Measurements from ENCODE around the gene CNIH3.

The CNIH3 gene

GRCh38 chr1:224782281-224783000, 166.3 kb downstream of the CNIH3 start:
- H3K4me2 ChIP-seq (ENCODE audit: insufficient read depth, low read length) = peak overlapping the region; percentile 37; the same call in 1 of the 2 replicates

GRCh38 chr1:224783006-224783651, 167.0 kb downstream of the CNIH3 start:
- no peaks in the 10 kb centered on the region for H3K79me2 ChIP-seq (ENCODE audit: insufficient read depth, low read length)
- peak overlapping the region; percentile 37 for H3K4me2 ChIP-seq (ENCODE audit: insufficient read depth, low read length)
- H3K27ac ChIP-seq (ENCODE audit: low read length) = peak overlapping the region; percentile 92
- peak overlapping the region in 1 of 2 experiments; percentile 12; a peak in 1 of 4 replicates for H3K4me3 ChIP-seq (ENCODE audit: low read depth in 1 of 2, low read length in 2 of 2)
- H3K4me1 ChIP-seq (ENCODE audit: insufficient read depth, low read length) = peaks cover 61% of the 10 kb centered on the region
- no peaks in the 10 kb centered on the region for H4K20me1 ChIP-seq (ENCODE audit: insufficient read depth, low read length)
- TF ChIP-seq CTCF (IDR thresholded peaks at IDR 0.05; ENCODE audit: borderline replicate concordance, extremely low read depth, low read length, poor library complexity, severe bottlenecking) (no peak), EZH2 (IDR thresholded peaks at IDR 0.05; ENCODE audit: borderline replicate concordance, low read depth, low read length, severe bottlenecking) (no peak)
- H3K36me3 ChIP-seq (ENCODE audit: insufficient read depth, low read length) = no peaks in the 10 kb centered on the region
- H3K27me3 ChIP-seq (ENCODE audit: insufficient read depth, low read length, poor library complexity) = no peaks in the 10 kb centered on the region
- ATAC-seq (ENCODE audit: insufficient read depth, low read depth) = peak; percentile 70
- H2AFZ ChIP-seq (ENCODE audit: low read depth, low read length) = peak overlapping the region; percentile 40; the same call in 1 of the 2 replicates
- peak overlapping the region; percentile 41; the same call in 1 of the 2 replicates for H3K9ac ChIP-seq (ENCODE audit: low read depth, low read length)
- H3K9me3 ChIP-seq (ENCODE audit: insufficient read depth, low read length, severe bottlenecking) = peaks cover 13% of the 10 kb centered on the region
- peak; percentile 67 for DNase-seq

More at GRCh38 chr1:224782281-224783000, 166.3 kb downstream of the CNIH3 start:
- Histone ChIP-seq H3K27me3 (ENCODE audit: insufficient read depth, low read length, poor library complexity) (no peaks in the 10 kb centered on the region), H3K9ac (ENCODE audit: low read depth, low read length) (peak overlapping the region; percentile 41; the same call in 1 of the 2 replicates), H3K36me3 (ENCODE audit: insufficient read depth, low read length) (no peaks in the 10 kb centered on the region), H3K9me3 (ENCODE audit: insufficient read depth, low read length, severe bottlenecking) (peaks cover 6% of the 10 kb centered on the region), H3K4me1 (ENCODE audit: insufficient read depth, low read length) (peaks cover 61% of the 10 kb centered on the region), H3K4me3 (ENCODE audit: low read depth in 1 of 2, low read length in 2 of 2) (peak overlapping the region in 1 of 2 experiments; percentile 5; a peak in 1 of 4 replicates), H4K20me1 (ENCODE audit: insufficient read depth, low read length) (no peaks in the 10 kb centered on the region), H2AFZ (ENCODE audit: low read depth, low read length) (peak overlapping the region; percentile 52), H3K27ac (ENCODE audit: low read length) (peak overlapping the region; percentile 92), H3K79me2 (ENCODE audit: insufficient read depth, low read length) (no peaks in the 10 kb centered on the region)
- TF ChIP-seq EZH2 (IDR thresholded peaks at IDR 0.05; ENCODE audit: borderline replicate concordance, low read depth, low read length, severe bottlenecking) = no peak
- TF ChIP-seq CTCF (IDR thresholded peaks at IDR 0.05; ENCODE audit: borderline replicate concordance, extremely low read depth, low read length, poor library complexity, severe bottlenecking) = no peak
- DNase-seq (no peak), ATAC-seq (ENCODE audit: insufficient read depth, low read depth) (peak; percentile 19)

DNA sequence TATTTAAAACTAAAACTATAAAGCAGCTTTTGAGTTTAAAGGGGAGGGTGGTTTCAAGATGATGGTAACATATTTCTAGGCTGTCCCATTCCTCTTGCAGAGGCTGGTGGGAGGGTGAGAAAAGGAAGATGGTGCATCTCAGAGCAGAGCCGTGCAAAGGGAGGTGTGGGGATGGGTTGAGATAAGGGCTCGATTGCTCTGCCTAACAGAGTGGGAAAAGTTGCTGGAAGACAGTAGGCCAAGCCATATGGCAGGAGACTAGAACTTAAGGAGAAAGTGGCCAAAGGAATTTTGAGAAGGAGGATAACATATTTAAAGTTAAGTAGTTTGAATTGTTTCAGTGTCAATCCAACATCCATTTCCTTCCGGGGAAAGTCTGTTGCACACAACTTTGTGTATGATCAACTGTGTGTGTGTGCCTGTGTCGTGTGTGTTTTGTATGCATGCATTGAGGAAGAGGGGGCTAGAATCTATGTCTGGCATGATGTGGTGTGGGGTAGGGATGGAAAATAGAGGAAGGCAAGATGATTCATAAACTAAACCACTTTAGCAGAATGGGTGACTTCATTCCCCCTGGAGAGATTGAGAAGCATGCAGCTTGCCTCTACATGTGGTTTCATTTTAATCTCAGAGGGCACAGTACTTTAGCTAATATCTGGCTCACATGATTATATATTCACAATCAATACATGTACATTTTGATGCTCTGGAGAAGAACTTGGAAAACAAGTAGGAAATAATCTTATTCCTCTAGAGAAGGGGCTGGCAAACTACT, 168.3 kb downstream of the CNIH3 start:
- no peaks in the 10 kb centered on the region for H3K79me2 ChIP-seq (ENCODE audit: insufficient read depth, low read length)
- peak overlapping the region; percentile 41; the same call in 1 of the 2 replicates for H3K9ac ChIP-seq (ENCODE audit: low read depth, low read length)
- H3K4me2 ChIP-seq (ENCODE audit: insufficient read depth, low read length) = no peak overlapping the region
- peak overlapping the region in 1 of 2 experiments; percentile 10; a peak in 1 of 4 replicates for H3K4me3 ChIP-seq (ENCODE audit: low read depth in 1 of 2, low read length in 2 of 2)
- H3K9me3 ChIP-seq (ENCODE audit: insufficient read depth, low read length, severe bottlenecking) = peaks cover 18% of the 10 kb centered on the region
- peaks cover 61% of the 10 kb centered on the region for H3K4me1 ChIP-seq (ENCODE audit: insufficient read depth, low read length)
- peak; percentile 43 for ATAC-seq (ENCODE audit: insufficient read depth, low read depth)
- no peaks in the 10 kb centered on the region for H3K36me3 ChIP-seq (ENCODE audit: insufficient read depth, low read length)
- H3K27ac ChIP-seq (ENCODE audit: low read length) = peak overlapping the region; percentile 92
- H2AFZ ChIP-seq (ENCODE audit: low read depth, low read length) = peak overlapping the region; percentile 40
- no peaks in the 10 kb centered on the region for H4K20me1 ChIP-seq (ENCODE audit: insufficient read depth, low read length)
- no peaks in the 10 kb centered on the region for H3K27me3 ChIP-seq (ENCODE audit: insufficient read depth, low read length, poor library complexity)
- peak; percentile 23 for DNase-seq
- TF ChIP-seq CTCF (IDR thresholded peaks at IDR 0.05; ENCODE audit: borderline replicate concordance, extremely low read depth, low read length, poor library complexity, severe bottlenecking) (no peak), EZH2 (IDR thresholded peaks at IDR 0.05; ENCODE audit: borderline replicate concordance, low read depth, low read length, severe bottlenecking) (no peak)

Measured in DND-41 (cell line).